Neural progenitor cell (in vitro differentiated cells): ENCODE measurements around the gene UTS2B. TPM values are rescaled to one million over a fixed set of nuclear protein-coding genes. Genes with fewer than 3 reads are reported as not detected.

Source experiments
- DNase-seq: peaks from one replicate; pipeline ENCODE4 v3.0.0-alpha.2; 2016; ENCODE audit warnings: low spot score
- H2AFZ ChIP-seq: fragments of 200-600 bp; sonication (generic); replicated peaks from 2 replicates; pipeline ENCODE4 v1.6.1; 2016; ENCODE audit warnings: antibody characterized with exemption
- H3F3A ChIP-seq: fragments of 200-600 bp; sonication (generic); 2 replicates; pipeline ENCODE4 v1.6.1; 2016; ENCODE audit warnings: antibody characterized with exemption, low read depth
- H3K27ac ChIP-seq: fragments of 200-600 bp; sonication (generic); 2 replicates; pipeline ENCODE4 v1.5.1; 2016; ENCODE audit warnings: mild to moderate bottlenecking
- H3K27me3 ChIP-seq: fragments of 200-600 bp; sonication (generic); 2 replicates; pipeline ENCODE4 v1.6.1; 2016; ENCODE audit warnings: mild to moderate bottlenecking, moderate library complexity
- H3K36me3 ChIP-seq: fragments of 200-600 bp; sonication (generic); 2 replicates; pipeline ENCODE4 v1.5.1; 2016
- H3K4me1 ChIP-seq: fragments of 200-600 bp; sonication (generic); 2 replicates; pipeline ENCODE4 v1.6.1; 2016; ENCODE audit warnings: mixed run types
- H3K4me2 ChIP-seq: fragments of 200-600 bp; sonication (generic); 2 replicates; pipeline ENCODE4 v1.6.1; 2016
- H3K4me3 ChIP-seq: fragments of 200-600 bp; sonication (generic); 2 replicates; pipeline ENCODE4 v1.5.1; 2016
- H3K79me2 ChIP-seq: fragments of 200-600 bp; sonication (generic); 2 replicates; pipeline ENCODE4 v1.6.1; 2016; ENCODE audit warnings: low read depth
- H3K9ac ChIP-seq: fragments of 200-600 bp; sonication (generic); 2 replicates; pipeline ENCODE4 v1.6.1; 2016
- H3K9me3 ChIP-seq: fragments of 200-600 bp; sonication (generic); 2 replicates; pipeline ENCODE4 v1.5.1; 2016; ENCODE audit warnings: low read depth
- H4K20me1 ChIP-seq: fragments of 200-600 bp; sonication (generic); 2 replicates; pipeline ENCODE4 v1.6.1; 2016; ENCODE audit warnings: low read depth
- H3K27ac Mint-ChIP-seq: 3 replicates; pipeline ENCODE4 v1.8.0; 2021; ENCODE audit warnings: mixed read lengths
- H3K27me3 Mint-ChIP-seq: 2 replicates; pipeline ENCODE4 v1.8.0; 2022; ENCODE audit warnings: low read depth, mild to moderate bottlenecking, inconsistent platforms, moderate library complexity, mixed read lengths; ENCODE audit not compliant: insufficient read depth
- H3K36me3 Mint-ChIP-seq: 3 replicates; pipeline ENCODE4 v1.8.0; 2021; ENCODE audit warnings: mixed read lengths
- H3K4me1 Mint-ChIP-seq: 3 replicates; pipeline ENCODE4 v1.8.0; 2021; ENCODE audit warnings: mixed read lengths
- H3K4me3 Mint-ChIP-seq: 3 replicates; pipeline ENCODE4 v1.8.0; 2021; ENCODE audit warnings: mild to moderate bottlenecking, moderate library complexity, mixed read lengths
- H3K9me3 Mint-ChIP-seq: 3 replicates; pipeline ENCODE4 v1.8.0; 2020; ENCODE audit warnings: mixed read lengths
- EZH2 ChIP-seq: fragments of 200-600 bp; sonication (generic); IDR thresholded peaks from 2 replicates; pipeline ENCODE4 v1.6.1; 2017; ENCODE audit warnings: antibody characterized with exemption, mild to moderate bottlenecking, moderate library complexity
- EZH2phosphoT487 ChIP-seq: fragments of 200-600 bp; sonication (generic); IDR thresholded peaks from 2 replicates; pipeline ENCODE4 v1.6.1; 2017; ENCODE audit warnings: antibody characterized with exemption
- total RNA-seq: library from RNA; depleted of rRNA; stranded (reverse); fragments of >200 nt; gene quantifications from 2 replicates; pipeline ENCODE4 v1.2.3, GENCODE V29; 2015; ENCODE audit warnings: low replicate concordance
- TF ChIP-seq, protein P1 (sequence below): fragments of 200-600 bp; sonication (generic); IDR thresholded peaks from 2 replicates; pipeline ENCODE4 v1.5.1; 2017; ENCODE audit warnings: antibody characterized with exemption, mild to moderate bottlenecking

Gene UTS2B
- total RNA-seq, 1 donor from 2014 or later: not detected

- H3K27ac ChIP-seq: peak overlapping the region; percentile 23
Measured at GRCh38 chr3:191353022-191353777, 22.9 kb upstream of the UTS2B start.

DNA sequence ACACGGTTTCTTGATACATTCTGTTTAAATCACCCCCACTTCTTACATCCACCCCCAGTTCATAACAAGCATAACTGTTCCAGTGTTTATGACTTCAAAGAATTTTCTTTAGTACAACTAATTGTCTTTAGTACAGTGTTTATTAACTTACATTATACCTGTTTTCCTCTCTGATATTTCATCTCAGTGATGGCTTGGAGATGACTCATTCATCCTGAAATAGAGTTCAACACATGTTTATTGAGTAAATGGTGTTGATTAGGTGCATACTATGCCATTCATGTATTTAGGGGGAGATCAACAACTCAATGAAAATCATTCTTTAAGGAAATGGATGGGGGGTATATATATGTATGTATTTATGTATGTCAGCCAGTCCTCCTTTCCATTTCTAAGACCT is 21.7 kb upstream of the UTS2B start:
- Histone ChIP-seq H3K9ac (no peak overlapping the region), H3K79me2 (peaks cover 96% of the 10 kb centered on the region), H4K20me1 (no peaks in the 10 kb centered on the region), H3K4me2 (no peak overlapping the region), H3K36me3 (no peaks in the 10 kb centered on the region), H3F3A (no peaks in the 10 kb centered on the region), H3K4me1 (peaks cover 36% of the 10 kb centered on the region), H3K4me3 (no peak overlapping the region), H3K27ac (no peak overlapping the region), H3K27me3 (no peaks in the 10 kb centered on the region), H2AFZ (no peak overlapping the region), H3K9me3 (no peaks in the 10 kb centered on the region)
- H3K27me3 Mint-ChIP-seq: peaks cover 2% of the 10 kb centered on the region
- no peak overlapping the region for H3K4me3 Mint-ChIP-seq
- H3K4me1 Mint-ChIP-seq: peaks cover 8% of the 10 kb centered on the region
- peaks cover 9% of the 10 kb centered on the region for H3K36me3 Mint-ChIP-seq
- no peak overlapping the region for H3K27ac Mint-ChIP-seq
- no peak for TF ChIP-seq EZH2phosphoT487
- TF ChIP-seq, protein P1, sequence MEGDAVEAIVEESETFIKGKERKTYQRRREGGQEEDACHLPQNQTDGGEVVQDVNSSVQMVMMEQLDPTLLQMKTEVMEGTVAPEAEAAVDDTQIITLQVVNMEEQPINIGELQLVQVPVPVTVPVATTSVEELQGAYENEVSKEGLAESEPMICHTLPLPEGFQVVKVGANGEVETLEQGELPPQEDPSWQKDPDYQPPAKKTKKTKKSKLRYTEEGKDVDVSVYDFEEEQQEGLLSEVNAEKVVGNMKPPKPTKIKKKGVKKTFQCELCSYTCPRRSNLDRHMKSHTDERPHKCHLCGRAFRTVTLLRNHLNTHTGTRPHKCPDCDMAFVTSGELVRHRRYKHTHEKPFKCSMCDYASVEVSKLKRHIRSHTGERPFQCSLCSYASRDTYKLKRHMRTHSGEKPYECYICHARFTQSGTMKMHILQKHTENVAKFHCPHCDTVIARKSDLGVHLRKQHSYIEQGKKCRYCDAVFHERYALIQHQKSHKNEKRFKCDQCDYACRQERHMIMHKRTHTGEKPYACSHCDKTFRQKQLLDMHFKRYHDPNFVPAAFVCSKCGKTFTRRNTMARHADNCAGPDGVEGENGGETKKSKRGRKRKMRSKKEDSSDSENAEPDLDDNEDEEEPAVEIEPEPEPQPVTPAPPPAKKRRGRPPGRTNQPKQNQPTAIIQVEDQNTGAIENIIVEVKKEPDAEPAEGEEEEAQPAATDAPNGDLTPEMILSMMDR: no peak
- no peak for TF ChIP-seq EZH2
- H3K9me3 Mint-ChIP-seq: peaks cover 2% of the 10 kb centered on the region
- no peak for DNase-seq

More at GRCh38 chr3:191353022-191353777, 22.9 kb upstream of the UTS2B start:
- Mint-ChIP-seq H3K4me3 (no peak overlapping the region), H3K27ac (no peak overlapping the region), H3K36me3 (peaks cover 17% of the 10 kb centered on the region), H3K4me1 (peaks cover 8% of the 10 kb centered on the region), H3K27me3 (peaks cover 2% of the 10 kb centered on the region), H3K9me3 (peaks cover 2% of the 10 kb centered on the region)
- H3K4me2 ChIP-seq: peak overlapping the region; percentile 50
- H4K20me1 ChIP-seq: no peaks in the 10 kb centered on the region
- H2AFZ ChIP-seq: no peak overlapping the region
- H3K4me3 ChIP-seq: no peak overlapping the region
- H3K79me2 ChIP-seq: peaks cover 84% of the 10 kb centered on the region
- no peaks in the 10 kb centered on the region for H3K27me3 ChIP-seq
- no peaks in the 10 kb centered on the region for H3K36me3 ChIP-seq
- no peak overlapping the region for H3K9ac ChIP-seq
- H3F3A ChIP-seq: no peaks in the 10 kb centered on the region
- peak; percentile 24 for DNase-seq
- H3K9me3 ChIP-seq: no peaks in the 10 kb centered on the region
- H3K4me1 ChIP-seq: peaks cover 38% of the 10 kb centered on the region
- TF ChIP-seq, protein P1: no peak
- TF ChIP-seq EZH2 (no peak), EZH2phosphoT487 (no peak)

- Mint-ChIP-seq H3K4me3 (no peak overlapping the region), H3K9me3 (peaks cover 4% of the 10 kb centered on the region), H3K27ac (no peak overlapping the region), H3K4me1 (peaks cover 8% of the 10 kb centered on the region), H3K36me3 (peaks cover 9% of the 10 kb centered on the region), H3K27me3 (peaks cover 2% of the 10 kb centered on the region)
- Histone ChIP-seq H3F3A (no peaks in the 10 kb centered on the region), H3K27ac (no peak overlapping the region), H3K4me3 (no peak overlapping the region), H3K27me3 (no peaks in the 10 kb centered on the region), H3K9ac (no peak overlapping the region), H3K9me3 (no peaks in the 10 kb centered on the region), H3K4me1 (peaks cover 35% of the 10 kb centered on the region), H2AFZ (no peak overlapping the region), H4K20me1 (no peaks in the 10 kb centered on the region), H3K36me3 (no peaks in the 10 kb centered on the region), H3K79me2 (peaks cover 100% of the 10 kb centered on the region), H3K4me2 (peak overlapping the region; percentile 25)
- TF ChIP-seq EZH2 (no peak), EZH2phosphoT487 (no peak)
- TF ChIP-seq, protein P1: no peak
- no peak for DNase-seq
Measured at GRCh38 chr3:191350396-191351090, 20.2 kb upstream of the UTS2B start.
